Measurements from ENCODE around the gene EFNA5.

DNA sequence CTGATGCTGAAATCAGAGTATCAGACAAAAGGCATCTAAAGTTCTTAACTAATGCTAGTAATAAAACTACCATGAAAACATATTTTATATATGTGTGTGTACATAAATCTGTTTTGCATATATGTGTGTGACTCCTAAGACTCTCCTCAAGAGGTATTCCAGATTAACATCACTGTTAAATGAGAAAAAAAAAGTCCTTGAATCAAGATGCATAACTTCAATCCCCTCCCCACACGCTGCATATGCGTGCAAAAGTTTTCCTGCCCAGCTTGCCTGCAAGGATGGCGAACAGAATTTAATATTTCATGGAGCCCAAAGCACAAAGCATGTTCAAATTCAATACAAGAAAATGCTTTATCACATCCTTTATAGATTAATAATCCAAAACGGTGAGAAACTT is 34.7 kb downstream of the EFNA5 start:
- TF ChIP-seq GATA2 (IDR thresholded peaks at IDR 0.05; ENCODE audit: low read depth, low read length) (no peak), GATA3 (IDR thresholded peaks at IDR 0.05; ENCODE audit: low read depth, low read length) (no peak)

All from SH-SY5Y (cell line).